GM12878 (cell line): ENCODE results near the gene CACNG5. TPM values are rescaled to one million over a fixed set of nuclear protein-coding genes. Genes with fewer than 3 reads are reported as not detected.

ENCODE experiments used
- BHLHE40 ChIP-seq, 2 experiments: fragments of 450-650 bp in 1 of 2; IDR thresholded peaks; 2 replicates each; pipeline ENCODE4 v1.6.1; 2011 to 2017; ENCODE audit warnings: low read depth in 2 of 2, borderline replicate concordance in 1 of 2, improper control_type of control experiment in 1 of 2, low read length in 1 of 2, mild to moderate bottlenecking in 1 of 2
- CBX5 ChIP-seq: sonication (generic); IDR thresholded peaks from 2 replicates; pipeline ENCODE4 v1.6.1; 2016; ENCODE audit warnings: low read depth, moderate library complexity, mild to moderate bottlenecking, inconsistent platforms
- CUX1 ChIP-seq: IDR thresholded peaks from 2 replicates; pipeline ENCODE4 v1.6.1; 2012; ENCODE audit warnings: improper control_type of control experiment, low read depth, low read length; ENCODE audit not compliant: insufficient replicate concordance
- POLR2AphosphoS5 ChIP-seq: IDR thresholded peaks from 2 replicates; pipeline ENCODE4 v1.6.1; 2011; ENCODE audit warnings: mild to moderate bottlenecking, low read length, inconsistent platforms
- SRF ChIP-seq, 2 experiments: IDR thresholded peaks; 2 replicates each; pipeline ENCODE4 v1.6.1; 2011; ENCODE audit warnings: low read depth in 2 of 2, low read length in 2 of 2, mild to moderate bottlenecking in 1 of 2, moderate library complexity in 1 of 2
- SUPT20H ChIP-seq: IDR thresholded peaks from 2 replicates; pipeline ENCODE4 v1.6.1; 2011; ENCODE audit warnings: low read depth, mild to moderate bottlenecking, low read length, moderate library complexity, borderline replicate concordance; ENCODE audit not compliant: control insufficient read depth
- ZBTB40 ChIP-seq: fragments of 450-650 bp; IDR thresholded peaks from 2 replicates; pipeline ENCODE4 v1.6.1; 2016; ENCODE audit warnings: mild to moderate bottlenecking, moderate library complexity, borderline replicate concordance
- ZNF592 ChIP-seq: fragments of 450-650 bp; IDR thresholded peaks from 2 replicates; pipeline ENCODE4 v1.6.1; 2017; ENCODE audit warnings: mild to moderate bottlenecking, moderate library complexity
- polyA plus RNA-seq, 11 experiments: library from polyadenylated mRNA; depleted of rRNA in 4 of 11; unstranded in 6 of 11; stranded (reverse) in 5 of 11; fragments of >200 nt; fragmentation: Nextera tagmentation in 4 of 11; fragmentation: Illumina TruSeq in 1 of 11; extraction: Ambion mirVana in 4 of 11; extraction: Trizol in 1 of 11; gene quantifications; 1 replicate in 1 of 11; 2 replicates in 10 of 11; pipeline versions ENCODE4 v1.2.1 to v1.2.3, GENCODE V29; 2011 to 2016; ENCODE audit warnings: inconsistent platforms in 2 of 11, missing spikeins in 2 of 11, low read depth in 1 of 11
- total RNA-seq, 4 experiments: library from RNA; depleted of rRNA in 3 of 4; stranded (reverse); fragments of >200 nt in 3 of 4; fragmentation: Illumina TruSeq in 1 of 4; extraction: Trizol in 1 of 4; gene quantifications; 2 replicates each; pipeline versions ENCODE4 v1.2.1 to v1.2.3, GENCODE V29; 2013 to 2021

The CACNG5 gene
- total and polyA plus RNA-seq, 10 of the 15 experiments (the other 5 are each of a cell fraction or from before 2014, with no cell fraction given), result not detected

GRCh38 chr17:66789961-66790437 is 44.9 kb upstream of the CACNG5 start (continued):
- no peak for TF ChIP-seq ZBTB40
- no peak for TF ChIP-seq SRF (IDR thresholded peaks at IDR 0.05; ENCODE audit: low read depth in 2 of 2, low read length in 2 of 2)
- TF ChIP-seq SUPT20H, result no peak
- TF ChIP-seq CBX5, result no peak
- no peak for TF ChIP-seq POLR2AphosphoS5
- TF ChIP-seq BHLHE40 (IDR thresholded peaks at IDR 0.05; ENCODE audit: borderline replicate concordance in 1 of 2, low read depth in 2 of 2, low read length in 1 of 2), result no peak
- TF ChIP-seq CUX1, result no peak
- no peak for TF ChIP-seq ZNF592
